ENCODE data around the gene TMEM200C.

The TMEM200C gene

DNA sequence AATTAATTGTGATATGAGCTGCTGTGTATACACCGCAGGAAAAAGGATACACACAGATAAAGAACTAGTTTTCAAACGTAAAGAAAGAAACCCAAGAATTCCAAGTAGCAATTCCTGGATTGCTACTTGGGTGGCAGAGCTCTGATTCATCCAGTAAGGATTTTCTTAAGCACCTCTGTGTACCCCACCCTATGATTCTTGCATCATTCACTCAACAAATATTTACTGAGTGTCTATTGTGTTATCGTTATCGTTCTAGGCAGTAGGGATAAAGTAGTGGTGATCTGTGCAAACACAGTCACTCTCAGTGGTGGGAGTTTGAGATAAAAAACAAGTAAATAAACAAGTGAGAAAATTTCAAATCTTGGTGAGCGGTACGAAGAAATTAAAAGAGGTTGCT lies 4.9 kb upstream of the TMEM200C start:
- Mint-ChIP-seq H3K4me3 (no peak overlapping the region), H3K4me1 (ENCODE audit: low read depth) (no peaks in the 10 kb centered on the region), H3K36me3 (ENCODE audit: low read depth) (no peaks in the 10 kb centered on the region), H3K27me3 (peaks cover 53% of the 10 kb centered on the region), H3K9me3 (no peaks in the 10 kb centered on the region), H3K27ac (no peak overlapping the region)
- no peak for DNase-seq

DNA sequence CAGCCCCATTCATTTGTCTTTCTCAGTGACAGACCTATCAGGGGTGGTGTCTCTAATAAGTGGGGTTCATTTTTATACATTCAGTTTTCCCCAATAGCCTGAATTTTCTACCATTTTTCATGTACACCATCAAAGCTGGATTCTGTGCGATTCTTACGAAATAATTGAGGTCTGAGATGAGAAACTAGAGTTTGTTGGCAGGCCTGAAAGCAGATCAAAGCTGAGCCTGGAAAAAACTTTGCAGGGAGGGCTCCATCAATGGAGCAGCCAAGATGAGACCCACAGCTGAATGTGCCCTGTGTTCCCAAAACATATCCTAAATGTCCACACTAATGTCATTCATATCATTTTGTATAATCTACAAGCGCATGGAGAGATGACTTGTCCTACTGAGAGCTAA lies 4.5 kb upstream of the TMEM200C start:
- no peak overlapping the region for H3K27ac Mint-ChIP-seq
- H3K36me3 Mint-ChIP-seq (ENCODE audit: low read depth) = no peaks in the 10 kb centered on the region
- no peaks in the 10 kb centered on the region for H3K9me3 Mint-ChIP-seq
- H3K4me1 Mint-ChIP-seq (ENCODE audit: low read depth) = no peaks in the 10 kb centered on the region
- H3K27me3 Mint-ChIP-seq = peaks cover 52% of the 10 kb centered on the region
- H3K4me3 Mint-ChIP-seq = no peak overlapping the region
- no peak for DNase-seq

DNA sequence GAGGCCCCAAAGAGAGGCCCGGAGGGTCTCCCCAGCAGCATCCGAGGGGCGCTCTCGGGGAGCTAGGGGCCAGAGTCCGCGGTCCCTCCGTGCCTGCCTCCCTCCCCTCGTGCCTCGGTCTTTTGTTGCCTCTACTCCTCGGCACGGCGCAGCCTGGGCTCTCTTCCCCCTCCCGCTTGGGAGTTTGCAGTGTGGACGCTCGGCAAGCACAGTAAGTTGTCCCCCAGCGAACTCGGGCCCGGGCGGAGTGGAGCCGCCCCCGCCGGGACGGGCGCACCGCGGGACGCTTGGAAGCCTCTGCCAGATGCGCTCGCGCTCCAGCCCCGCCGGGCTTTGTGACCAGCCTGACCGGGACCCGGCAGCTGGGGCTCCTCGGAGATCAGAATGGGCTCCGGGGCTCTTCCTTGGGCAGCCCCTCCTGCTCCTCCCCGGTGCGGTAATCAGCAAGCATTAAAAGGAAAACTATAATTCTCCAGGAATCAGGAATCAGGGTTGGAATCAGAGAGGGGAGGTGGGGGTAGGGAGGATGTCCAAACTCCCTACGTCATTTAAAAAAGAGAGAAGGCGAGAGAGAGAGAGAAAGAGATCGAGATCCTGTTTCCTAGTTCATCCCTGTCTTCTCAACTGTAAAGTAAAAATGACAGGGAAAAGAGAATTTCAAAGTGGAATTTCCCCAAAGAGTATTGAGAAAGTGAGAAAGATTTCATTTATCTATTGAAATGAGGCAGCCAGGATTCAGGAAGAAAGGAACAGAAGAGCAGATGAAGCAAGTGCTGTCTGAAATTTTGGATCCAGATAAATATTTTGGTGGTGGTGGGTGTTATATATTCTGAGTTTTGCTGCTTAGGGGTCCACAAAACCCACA lies 786 bp upstream of the TMEM200C start:
- Mint-ChIP-seq H3K36me3 (ENCODE audit: low read depth) (no peaks in the 10 kb centered on the region), H3K9me3 (no peaks in the 10 kb centered on the region), H3K4me3 (peak overlapping the region; percentile 32), H3K4me1 (ENCODE audit: low read depth) (peaks cover 11% of the 10 kb centered on the region), H3K27ac (no peak overlapping the region), H3K27me3 (peaks cover 78% of the 10 kb centered on the region)
- DNase-seq = peak; percentile 31

GRCh38 chr18:5894611-5895298 lies 567 bp downstream of the TMEM200C start:
- Mint-ChIP-seq H3K27me3 (peaks cover 71% of the 10 kb centered on the region), H3K36me3 (ENCODE audit: low read depth) (no peaks in the 10 kb centered on the region), H3K9me3 (no peaks in the 10 kb centered on the region), H3K4me3 (peak overlapping the region; percentile 35), H3K4me1 (ENCODE audit: low read depth) (peaks cover 11% of the 10 kb centered on the region), H3K27ac (no peak overlapping the region)
- DNase-seq = peak; percentile 34

DNA sequence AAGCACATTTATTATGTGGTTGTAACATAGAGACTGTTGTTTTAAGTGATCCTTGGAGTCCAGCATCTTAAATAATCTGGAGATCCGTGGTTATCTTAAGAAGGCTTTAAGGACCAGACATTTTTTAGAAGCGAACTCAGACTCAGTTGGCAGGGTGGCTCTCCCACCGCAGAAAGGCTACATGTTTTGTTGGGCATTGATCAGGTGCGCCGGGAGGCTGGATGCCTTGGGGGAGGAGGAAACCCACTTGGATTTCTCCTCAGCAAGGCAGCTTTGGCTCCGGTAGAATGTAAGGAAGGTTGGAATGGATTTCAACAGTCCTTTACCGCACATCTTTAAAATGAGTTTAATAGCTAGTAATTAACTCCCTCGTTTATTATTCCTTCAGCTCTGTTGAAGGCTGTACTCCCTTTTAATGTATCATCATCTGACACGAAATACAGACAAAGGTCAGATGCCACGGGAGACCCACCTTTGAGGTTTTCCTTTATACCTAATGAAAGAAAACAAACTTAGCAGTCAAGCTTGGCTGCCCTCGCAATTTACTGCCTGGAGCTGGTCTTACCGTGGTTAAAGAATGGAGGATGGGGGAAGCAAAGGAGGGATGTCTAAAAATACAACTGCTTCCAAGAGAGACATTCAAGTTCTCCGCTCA lies 1.2 kb downstream of the TMEM200C start:
- Mint-ChIP-seq H3K4me3 (peak overlapping the region; percentile 35), H3K9me3 (no peaks in the 10 kb centered on the region), H3K36me3 (ENCODE audit: low read depth) (no peaks in the 10 kb centered on the region), H3K27ac (no peak overlapping the region), H3K27me3 (peaks cover 76% of the 10 kb centered on the region), H3K4me1 (ENCODE audit: low read depth) (peaks cover 11% of the 10 kb centered on the region)
- no peak for DNase-seq

GRCh38 chr18:5892823-5893431 lies 2.4 kb downstream of the TMEM200C start:
- Mint-ChIP-seq H3K4me3 (no peak overlapping the region), H3K27me3 (peaks cover 79% of the 10 kb centered on the region), H3K4me1 (ENCODE audit: low read depth) (peaks cover 11% of the 10 kb centered on the region), H3K9me3 (no peaks in the 10 kb centered on the region), H3K27ac (no peak overlapping the region), H3K36me3 (ENCODE audit: low read depth) (no peaks in the 10 kb centered on the region)
- no peak for DNase-seq

GRCh38 chr18:5891854-5892215 lies 3.5 kb downstream of the TMEM200C start:
- Mint-ChIP-seq H3K36me3 (ENCODE audit: low read depth) (no peaks in the 10 kb centered on the region), H3K4me1 (ENCODE audit: low read depth) (peaks cover 11% of the 10 kb centered on the region), H3K9me3 (no peaks in the 10 kb centered on the region), H3K27ac (no peak overlapping the region), H3K27me3 (peaks cover 79% of the 10 kb centered on the region), H3K4me3 (no peak overlapping the region)
- DNase-seq = no peak

DNA sequence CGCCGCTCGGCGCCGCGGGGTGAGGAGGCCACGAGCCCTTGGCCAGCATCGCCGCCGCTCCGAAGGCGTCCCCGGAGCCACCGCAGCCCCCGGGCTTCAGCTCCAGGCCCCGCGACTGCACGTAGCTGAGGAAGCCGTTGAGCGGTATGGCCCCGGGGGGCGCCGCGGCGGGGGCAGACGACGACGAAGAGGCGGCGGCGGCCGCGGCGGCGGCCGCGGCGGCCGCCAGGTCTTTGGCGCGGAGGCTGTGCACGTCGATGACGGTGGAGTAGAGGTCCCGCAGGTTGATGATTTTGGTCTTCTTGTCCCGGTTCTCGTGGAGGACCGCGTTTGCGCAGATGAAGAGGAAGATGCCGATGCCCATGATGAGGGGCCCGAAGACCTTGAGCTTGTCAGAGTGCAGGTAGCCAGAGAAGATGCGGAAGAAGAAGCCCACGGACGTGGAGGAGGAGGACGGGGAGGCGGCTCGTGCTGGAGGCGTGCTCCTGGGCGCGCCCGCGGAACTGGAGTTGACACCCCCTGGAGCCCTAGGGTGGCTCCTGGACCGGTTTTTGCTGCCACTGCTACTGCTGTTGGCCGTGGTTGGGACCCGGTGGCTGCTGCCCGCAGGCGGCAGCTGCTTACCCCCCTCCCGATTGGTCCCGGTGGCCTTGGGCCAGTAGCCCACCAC lies 4.0 kb downstream of the TMEM200C start:
- H3K9me3 Mint-ChIP-seq = no peaks in the 10 kb centered on the region
- H3K4me3 Mint-ChIP-seq = peak overlapping the region; percentile 46

DNA sequence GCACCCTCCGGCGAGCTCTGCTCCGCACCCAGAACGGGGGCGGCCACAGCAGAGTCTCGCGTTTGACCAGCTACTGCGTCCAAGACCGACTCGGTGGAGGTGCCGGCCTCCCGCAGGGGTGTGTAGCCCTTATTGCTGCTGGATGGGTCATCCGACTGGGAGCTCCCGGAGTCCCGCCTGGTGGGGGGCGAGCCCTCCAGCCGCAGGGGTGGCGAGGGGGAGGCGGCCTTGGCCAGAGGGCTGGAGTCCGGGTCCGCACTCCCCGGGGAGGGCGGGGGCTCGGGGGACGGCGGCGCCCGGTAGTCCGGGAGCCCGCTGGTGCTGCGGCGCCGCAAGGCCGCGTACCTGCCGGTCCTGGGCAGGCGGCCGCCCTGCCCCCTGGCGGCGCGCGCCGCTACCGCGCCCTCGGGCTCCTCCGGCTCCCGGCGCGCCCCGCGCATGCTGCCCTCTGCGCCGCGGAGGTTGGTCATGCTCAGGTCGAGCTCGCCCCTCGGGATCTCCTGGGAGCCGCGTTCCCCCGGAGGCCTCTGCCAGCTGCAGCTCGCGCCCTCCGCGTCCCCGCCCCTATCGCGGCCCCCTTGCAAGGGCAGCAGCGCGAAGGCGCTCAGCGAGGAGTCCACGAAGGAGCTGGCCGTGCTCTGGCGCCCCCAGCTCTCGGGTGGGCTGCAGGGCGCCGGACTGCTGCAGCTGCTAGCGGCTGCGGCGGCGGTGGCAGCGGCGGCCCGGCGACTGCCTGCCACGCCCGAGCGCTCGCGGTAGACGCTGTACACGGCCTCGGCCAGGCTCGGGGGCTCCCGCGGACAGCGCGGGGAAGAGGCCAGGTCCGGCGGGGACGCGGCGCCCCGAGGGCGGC lies 4.8 kb downstream of the TMEM200C start:
- H3K4me3 Mint-ChIP-seq = peak overlapping the region; percentile 20
- peaks cover 68% of the 10 kb centered on the region for H3K27me3 Mint-ChIP-seq
- peak; percentile 70 for DNase-seq
- H3K4me1 Mint-ChIP-seq (ENCODE audit: low read depth) = peaks cover 11% of the 10 kb centered on the region
- no peak overlapping the region for H3K27ac Mint-ChIP-seq
- no peaks in the 10 kb centered on the region for H3K36me3 Mint-ChIP-seq (ENCODE audit: low read depth)
- no peaks in the 10 kb centered on the region for H3K9me3 Mint-ChIP-seq

More for the DNA sequence above, 4.0 kb downstream of the TMEM200C start:
- Mint-ChIP-seq H3K27ac (no peak overlapping the region), H3K36me3 (ENCODE audit: low read depth) (no peaks in the 10 kb centered on the region), H3K27me3 (peaks cover 74% of the 10 kb centered on the region), H3K4me1 (ENCODE audit: low read depth) (peaks cover 11% of the 10 kb centered on the region)
- peak; percentile 30 for DNase-seq

- Mint-ChIP-seq H3K27me3 (peaks cover 38% of the 10 kb centered on the region), H3K9me3 (no peaks in the 10 kb centered on the region), H3K27ac (no peak overlapping the region), H3K36me3 (ENCODE audit: low read depth) (no peaks in the 10 kb centered on the region), H3K4me3 (no peak overlapping the region), H3K4me1 (ENCODE audit: low read depth) (no peaks in the 10 kb centered on the region)
- no peak for DNase-seq
These were observed 10.0 kb downstream of the TMEM200C start for GRCh38 chr18:5885361-5885760.

DNA sequence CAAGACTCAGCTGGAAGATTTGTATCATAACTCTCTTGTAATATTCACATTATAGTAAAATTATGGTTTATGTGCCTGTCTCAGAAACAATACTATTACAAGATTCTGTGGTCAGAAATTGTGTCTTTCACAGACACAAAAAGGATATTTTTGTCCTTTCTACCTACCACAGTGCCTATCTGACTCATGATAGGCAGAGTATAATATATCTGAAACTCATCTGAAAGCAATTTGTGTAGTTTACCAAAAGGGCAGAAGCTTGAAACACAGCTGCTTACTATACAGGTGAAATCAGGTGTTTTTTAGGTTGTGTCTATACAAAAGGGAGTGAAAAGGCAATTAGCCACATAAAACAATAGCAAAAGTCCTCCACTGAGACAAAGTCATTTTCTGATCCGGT lies 10.9 kb downstream of the TMEM200C start:
- DNase-seq = no peak
- peaks cover 31% of the 10 kb centered on the region for H3K27me3 Mint-ChIP-seq
- H3K9me3 Mint-ChIP-seq = no peaks in the 10 kb centered on the region
- no peaks in the 10 kb centered on the region for H3K4me1 Mint-ChIP-seq (ENCODE audit: low read depth)
- no peaks in the 10 kb centered on the region for H3K36me3 Mint-ChIP-seq (ENCODE audit: low read depth)
- no peak overlapping the region for H3K4me3 Mint-ChIP-seq
- no peak overlapping the region for H3K27ac Mint-ChIP-seq

GRCh38 chr18:5879479-5879882 lies 15.8 kb downstream of the TMEM200C start:
- H3K27ac Mint-ChIP-seq = no peak overlapping the region
- H3K9me3 Mint-ChIP-seq = no peaks in the 10 kb centered on the region
- H3K36me3 Mint-ChIP-seq (ENCODE audit: low read depth) = no peaks in the 10 kb centered on the region
- H3K4me3 Mint-ChIP-seq = no peak overlapping the region
- no peak for DNase-seq
- H3K27me3 Mint-ChIP-seq = peaks cover 32% of the 10 kb centered on the region
- H3K4me1 Mint-ChIP-seq (ENCODE audit: low read depth) = no peaks in the 10 kb centered on the region

GRCh38 chr18:5876891-5877290 lies 18.4 kb downstream of the TMEM200C start:
- H3K4me1 Mint-ChIP-seq (ENCODE audit: low read depth) = no peaks in the 10 kb centered on the region
- peaks cover 31% of the 10 kb centered on the region for H3K27me3 Mint-ChIP-seq
- no peaks in the 10 kb centered on the region for H3K9me3 Mint-ChIP-seq
- no peak overlapping the region for H3K4me3 Mint-ChIP-seq
- DNase-seq = no peak
- no peaks in the 10 kb centered on the region for H3K36me3 Mint-ChIP-seq (ENCODE audit: low read depth)
- H3K27ac Mint-ChIP-seq = no peak overlapping the region

All from activated T-cell treated with anti-CD3 and anti-CD28 coated beads, Interleukin-2, amount 50 U/mL, for 24 hours (primary cell).